HG03060 (cell line): Measurements from ENCODE around the gene TFPI2.
"Not testable (repeated sequence)": the region's sequence is repeated elsewhere in the genome, so short reads cannot be mapped to it uniquely, and the experiment has no call there.

Source experiments
- ATAC-seq: cut with Tn5 transposase; IDR thresholded peaks from one replicate; pipeline ENCODE4 v1.9.1; 2021; ENCODE audit warnings: low read depth, moderate number of reproducible peaks; ENCODE audit not compliant: unreplicated experiment

Gene TFPI2, protein sequence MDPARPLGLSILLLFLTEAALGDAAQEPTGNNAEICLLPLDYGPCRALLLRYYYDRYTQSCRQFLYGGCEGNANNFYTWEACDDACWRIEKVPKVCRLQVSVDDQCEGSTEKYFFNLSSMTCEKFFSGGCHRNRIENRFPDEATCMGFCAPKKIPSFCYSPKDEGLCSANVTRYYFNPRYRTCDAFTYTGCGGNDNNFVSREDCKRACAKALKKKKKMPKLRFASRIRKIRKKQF

DNA sequence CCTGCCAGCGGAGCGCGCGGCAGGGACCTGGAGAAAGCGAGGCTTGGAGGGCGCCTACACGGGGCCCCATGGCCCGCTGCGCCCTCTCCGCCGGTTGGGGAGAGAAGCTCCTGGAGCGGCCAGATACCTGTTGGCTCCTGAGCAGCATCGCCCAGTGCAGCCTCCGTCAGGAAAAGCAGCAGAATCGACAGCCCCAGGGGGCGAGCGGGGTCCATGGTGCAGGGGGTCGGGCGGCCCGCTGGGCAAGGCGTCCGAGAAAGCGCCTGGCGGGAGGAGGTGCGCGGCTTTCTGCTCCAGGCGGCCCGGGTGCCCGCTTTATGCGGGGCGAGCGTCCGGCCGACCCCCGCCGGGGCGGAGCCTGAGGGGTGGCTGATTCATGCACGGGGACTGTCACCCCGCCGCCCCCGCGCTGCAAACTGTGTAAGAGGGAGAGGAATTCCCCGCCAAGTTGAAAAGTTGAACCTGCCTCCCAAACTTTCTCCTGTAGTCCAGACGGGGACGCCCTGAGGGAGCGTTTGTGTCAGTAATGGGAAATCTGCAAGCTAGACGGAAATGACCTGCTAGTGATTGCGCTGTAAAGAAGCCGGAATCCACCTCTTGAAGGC is at the start of gene TFPI2:
Gene TFPI2 (minus strand): TSS at position 290 of the 605 bp plus-strand sequence. CDS start 75 bp downstream, at position 215.
- ATAC-seq = no peak

DNA sequence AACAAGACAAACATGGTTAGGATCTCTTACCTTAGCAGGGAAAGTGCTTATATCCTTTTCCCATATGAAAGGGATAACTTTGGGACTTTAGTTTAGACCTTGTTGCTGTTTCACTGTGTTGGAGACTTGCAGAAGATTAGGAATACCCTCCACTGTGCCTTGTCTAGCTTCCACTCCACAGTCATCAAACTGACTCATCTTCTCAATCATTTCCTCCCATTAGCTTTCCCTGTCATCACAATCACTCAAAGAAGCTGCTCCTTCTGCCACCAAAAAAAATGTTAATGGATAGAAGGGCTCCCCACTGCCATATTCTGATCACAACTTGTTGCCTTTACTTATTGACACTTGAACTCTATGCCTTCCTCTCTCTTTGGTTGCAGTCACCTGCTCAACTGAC is 47.7 kb upstream of the TFPI2 start:
- no peak for ATAC-seq

DNA sequence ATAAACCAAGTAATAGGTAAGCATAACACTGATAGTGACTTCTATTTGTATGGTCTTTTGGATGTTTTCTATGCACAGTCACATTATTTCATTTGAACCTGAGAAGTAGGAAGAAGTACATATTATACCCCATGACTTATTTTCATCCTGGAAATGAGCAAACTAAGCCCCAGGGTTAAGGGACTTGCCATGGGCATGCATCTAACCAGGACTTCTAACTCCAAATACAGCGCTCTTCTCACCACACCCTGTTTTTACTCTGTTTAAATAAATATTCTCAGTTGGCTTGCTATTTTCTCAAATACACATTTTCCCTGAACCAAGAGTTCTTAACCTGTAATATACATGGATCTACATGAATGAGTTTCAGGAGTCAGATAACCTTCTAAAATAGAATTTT is 47.3 kb upstream of the TFPI2 start:
- no peak for ATAC-seq

DNA sequence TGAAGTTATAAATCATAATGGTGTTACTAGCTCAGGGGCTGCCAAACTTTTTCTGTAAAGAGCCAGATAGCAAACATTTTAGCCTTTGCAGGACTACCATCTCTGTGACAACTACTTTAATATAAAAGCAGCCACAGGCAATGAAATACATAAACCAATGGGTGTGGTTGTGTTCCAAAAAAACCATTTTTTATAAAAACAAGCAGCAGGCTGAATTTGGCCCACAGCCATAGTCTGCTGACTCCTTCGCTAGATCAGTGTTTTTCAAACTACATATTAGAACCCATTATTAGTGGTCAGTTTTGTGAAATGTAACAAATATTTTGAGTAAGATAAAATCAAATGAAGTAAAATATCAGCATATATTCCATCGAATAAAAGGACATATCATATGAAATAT is 44.5 kb upstream of the TFPI2 start:
- no peak for ATAC-seq

DNA sequence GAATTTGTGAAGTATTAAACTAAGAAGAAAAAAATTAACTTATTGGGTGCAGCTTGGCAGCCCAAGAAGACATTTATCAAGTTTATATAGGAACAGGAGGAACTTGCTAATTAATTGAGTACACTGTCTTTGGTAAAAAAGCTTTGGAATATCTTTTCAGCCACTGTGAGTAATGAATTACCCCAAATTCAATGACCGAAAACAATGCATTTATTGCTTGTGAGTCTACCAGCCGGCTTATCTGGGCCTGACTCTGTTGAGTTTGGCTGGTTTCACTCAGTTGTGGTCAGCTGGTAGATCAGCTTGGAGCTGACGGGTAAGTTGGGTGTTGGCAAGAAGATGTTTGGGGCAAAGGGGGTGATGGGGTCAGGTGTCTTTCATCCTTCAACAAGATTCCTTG is 42.6 kb upstream of the TFPI2 start:
- no peak for ATAC-seq

DNA sequence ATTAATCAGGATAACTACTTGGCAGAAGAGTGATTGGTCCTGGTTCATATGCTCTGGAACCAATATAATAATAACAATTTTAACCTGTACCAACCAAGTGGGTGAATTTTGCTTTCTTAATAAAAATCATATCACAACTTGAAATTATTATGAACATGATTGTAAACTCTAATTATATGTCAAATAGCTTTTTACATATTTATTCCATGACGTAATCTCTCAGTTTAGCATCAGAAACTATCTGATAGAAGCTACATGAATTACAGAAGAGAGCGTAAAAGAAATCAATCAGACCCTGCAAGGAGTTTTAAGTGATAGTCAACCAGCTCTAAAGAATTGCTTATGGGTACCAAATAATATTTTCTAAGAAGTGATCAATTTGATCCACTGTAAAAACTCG is 41.1 kb upstream of the TFPI2 start:
- ATAC-seq = no peak

DNA sequence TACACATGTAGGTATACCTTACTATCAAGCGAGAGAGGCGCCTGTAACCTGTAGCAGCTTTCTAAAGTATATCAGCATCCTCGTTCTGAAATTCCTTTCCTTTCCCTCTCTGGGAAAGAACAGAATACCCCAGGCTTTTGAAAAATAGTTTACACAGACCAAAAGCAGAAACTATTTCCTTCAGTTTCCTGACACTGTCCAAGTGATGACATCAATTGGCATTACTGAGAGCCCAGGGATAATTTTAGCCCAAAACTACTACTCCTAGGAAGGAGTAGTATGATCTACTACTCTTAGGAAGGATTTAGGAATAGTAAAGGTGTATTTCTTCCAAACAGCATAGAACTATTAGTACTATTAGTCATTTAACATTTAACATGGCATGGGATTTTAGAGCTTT is 37.0 kb upstream of the TFPI2 start:
- ATAC-seq = no peak

DNA sequence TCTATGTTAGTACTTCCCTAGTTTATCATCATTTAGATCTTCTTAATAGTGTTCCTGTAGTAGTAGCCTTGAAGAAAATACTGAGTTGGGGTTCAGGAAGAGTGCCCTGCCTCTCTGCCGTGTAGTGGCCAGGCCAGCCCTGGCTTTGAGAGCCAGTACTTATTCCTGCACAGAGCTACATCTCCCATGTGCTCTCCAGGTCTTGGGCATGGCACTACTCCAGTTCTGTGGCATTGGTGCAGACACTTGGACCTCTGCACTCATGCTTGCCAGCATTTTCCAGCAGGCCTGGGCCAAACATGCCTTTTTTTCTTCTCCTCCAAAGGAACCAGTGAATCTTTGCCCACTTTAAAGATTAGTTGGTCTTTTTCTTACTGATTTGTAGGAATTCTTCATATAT is 36.2 kb upstream of the TFPI2 start:
- no peak for ATAC-seq

DNA sequence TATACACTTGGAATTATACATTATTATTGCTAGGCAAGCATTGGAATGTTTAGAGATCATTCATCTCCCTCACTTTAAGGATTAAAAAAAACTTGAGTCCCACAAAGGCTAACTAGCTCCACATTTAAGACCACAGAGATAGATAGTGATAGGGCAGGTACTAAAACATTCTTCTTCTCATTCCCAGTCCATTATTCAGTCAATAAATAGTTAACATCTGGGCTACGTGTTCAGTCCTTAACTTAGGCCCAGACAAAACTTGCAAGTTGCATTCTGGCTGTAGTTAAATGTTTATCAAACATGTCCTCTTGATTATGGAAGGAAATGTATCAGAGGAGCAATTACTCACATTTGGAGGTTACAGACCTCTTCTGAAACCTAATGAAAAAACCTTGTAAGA is 33.4 kb upstream of the TFPI2 start:
- ATAC-seq = no peak

DNA sequence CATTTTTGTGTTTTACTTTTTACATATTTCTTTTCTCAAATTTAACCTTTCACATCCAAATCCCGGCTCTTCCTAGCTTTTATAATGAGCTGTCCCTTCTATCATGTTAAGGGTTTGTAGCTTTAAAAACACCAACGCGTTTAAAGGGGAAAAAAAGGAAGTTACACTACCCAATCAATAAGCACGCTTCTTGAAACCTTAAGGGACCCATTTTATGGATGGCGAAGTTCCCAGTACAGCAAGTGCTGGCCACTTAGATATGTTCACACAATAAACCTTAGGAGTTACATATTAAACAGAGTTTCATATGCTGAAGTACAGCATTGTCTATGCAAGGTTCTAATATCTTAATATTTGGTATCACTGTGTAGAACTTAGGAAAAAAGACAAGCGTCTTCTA is 32.7 kb upstream of the TFPI2 start:
- no peak for ATAC-seq

DNA sequence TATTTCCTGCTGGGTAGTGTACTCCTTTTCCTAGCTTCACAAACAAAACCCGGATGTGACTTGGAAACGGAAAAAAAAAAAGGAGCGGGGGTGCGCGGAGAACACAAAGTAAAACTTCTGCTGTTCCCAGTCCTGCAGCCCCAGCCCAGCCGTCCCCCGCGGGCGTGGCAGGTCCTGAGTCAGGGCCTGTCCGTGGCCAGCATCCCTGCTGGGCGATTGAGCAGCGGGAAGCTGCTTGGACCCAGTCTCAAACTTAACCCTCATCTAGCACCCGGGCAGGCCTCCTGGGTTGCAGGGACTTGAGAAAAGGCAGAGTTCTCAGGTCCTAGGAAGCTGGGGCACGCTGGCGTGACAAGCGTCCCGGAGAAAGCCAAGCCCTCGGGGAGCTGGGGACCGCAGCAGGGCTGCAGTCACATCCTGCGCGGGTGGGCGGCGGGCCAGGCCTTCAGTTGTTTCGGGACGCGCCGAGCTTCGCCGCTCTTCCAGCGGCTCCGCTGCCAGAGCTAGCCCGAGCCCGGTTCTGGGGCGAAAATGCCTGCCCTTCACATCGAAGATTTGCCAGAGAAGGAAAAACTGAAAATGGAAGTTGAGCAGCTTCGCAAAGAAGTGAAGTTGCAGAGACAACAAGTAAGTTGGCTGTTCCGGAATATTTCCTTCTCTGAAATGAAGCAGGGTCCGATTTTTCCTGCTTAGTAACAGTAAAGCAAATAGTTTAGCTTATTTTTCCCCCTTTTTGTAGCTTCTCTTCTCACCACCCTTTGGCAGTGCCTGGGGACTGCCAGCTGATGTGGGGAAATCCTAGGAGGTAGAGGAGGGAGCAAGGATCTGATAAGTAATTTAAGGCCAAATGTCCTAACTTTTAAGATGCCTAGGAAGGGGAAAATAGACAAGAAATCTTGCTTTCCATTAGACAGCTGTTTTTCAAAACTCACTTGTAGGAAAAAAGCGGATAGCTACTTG is 31.3 kb upstream of the TFPI2 start, which contains the start of gene GNG11:
Gene GNG11 (plus strand): TSS at position 129 of the 960 bp plus-strand sequence. CDS start 403 bp downstream, at position 532.
- peak; percentile 65 for ATAC-seq

DNA sequence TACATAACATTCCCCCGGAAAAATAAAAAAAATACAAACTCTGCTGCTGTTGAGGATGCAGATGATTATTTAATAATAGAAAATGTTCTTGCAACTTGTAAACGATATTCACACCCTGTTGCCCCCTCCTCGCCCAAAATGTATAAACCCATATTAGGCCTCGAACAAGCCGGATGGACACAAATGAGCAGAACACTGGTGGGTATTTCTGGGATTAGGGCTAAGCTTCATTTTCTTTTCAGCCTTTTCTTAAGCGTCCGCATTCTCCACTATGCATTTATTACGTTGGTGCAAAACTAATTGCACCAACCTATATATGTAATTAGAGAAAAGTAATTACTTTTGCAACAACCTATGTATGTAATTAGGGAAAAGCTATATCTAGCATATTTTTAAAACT is 30.6 kb upstream of the TFPI2 start:
- no peak for ATAC-seq

DNA sequence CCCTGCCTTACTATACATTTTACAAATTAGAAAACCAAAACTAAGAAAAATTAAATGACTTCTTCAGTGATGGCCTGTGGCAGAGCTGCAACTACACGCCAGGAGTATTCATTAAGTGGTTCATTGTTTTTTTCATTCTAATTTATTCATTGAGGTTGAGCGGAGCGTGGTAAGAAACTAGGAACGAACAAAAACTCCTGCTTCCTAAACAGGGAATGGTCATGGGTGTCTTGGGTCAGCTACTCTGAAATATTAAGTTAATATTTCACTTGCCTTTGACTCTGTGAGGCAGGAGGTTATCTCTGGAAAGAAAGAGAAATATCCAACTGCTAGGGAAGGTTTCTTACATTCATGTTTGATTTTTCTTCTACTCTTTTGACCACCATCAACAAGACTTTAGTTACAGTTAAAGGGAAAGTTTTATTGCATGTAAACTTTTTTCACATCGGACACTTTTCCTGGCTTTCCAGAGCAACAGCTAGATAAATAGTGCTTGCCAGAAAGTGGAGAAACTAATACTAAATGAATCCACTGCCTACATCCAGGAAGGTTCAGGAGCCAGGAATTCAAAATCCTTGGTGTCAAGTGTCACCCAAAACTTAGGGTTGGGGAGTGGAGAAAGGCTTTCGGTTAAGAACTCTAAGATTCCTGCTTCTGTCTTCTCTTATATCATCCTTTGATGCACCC is 30.1 kb upstream of the TFPI2 start:
- no peak for ATAC-seq

DNA sequence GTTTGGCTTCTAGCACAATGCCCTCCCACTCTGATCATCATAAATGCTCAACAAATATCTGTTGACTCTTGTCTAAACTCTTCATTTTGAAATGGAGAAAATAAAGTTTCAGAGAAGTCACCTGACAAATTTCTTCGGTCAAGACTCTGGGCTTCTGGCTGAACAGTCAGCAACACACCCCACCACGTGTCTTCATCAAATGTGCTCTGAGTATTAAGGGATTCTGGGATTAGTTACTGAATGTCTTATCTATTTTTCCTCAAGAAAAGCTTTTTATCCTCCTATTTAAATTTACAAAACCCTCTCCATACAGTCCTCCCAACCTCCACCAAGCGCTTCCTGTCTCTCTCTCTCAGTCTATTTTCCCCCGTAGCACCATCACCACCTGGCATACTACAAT is 25.8 kb upstream of the TFPI2 start:
- not testable (repeated sequence) for ATAC-seq

DNA sequence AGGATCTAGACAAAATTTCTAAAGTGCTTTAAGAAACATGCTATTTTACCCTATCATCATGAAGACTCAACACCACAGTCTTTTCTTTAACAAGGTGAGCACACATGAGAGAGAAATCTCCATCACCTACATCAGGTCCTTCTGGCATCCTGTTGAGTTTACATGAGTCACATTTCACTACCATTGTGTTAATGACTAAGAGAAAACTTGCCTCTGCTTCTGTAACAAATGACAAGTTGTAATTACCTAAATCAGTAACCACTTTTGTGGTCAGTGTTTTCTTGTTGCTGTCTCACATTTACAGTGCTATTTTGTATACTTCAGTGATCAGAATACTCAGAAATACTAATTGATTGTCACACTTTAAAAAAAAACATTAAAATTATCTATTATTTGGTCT is 25.3 kb upstream of the TFPI2 start:
- peak; percentile 54 for ATAC-seq

DNA sequence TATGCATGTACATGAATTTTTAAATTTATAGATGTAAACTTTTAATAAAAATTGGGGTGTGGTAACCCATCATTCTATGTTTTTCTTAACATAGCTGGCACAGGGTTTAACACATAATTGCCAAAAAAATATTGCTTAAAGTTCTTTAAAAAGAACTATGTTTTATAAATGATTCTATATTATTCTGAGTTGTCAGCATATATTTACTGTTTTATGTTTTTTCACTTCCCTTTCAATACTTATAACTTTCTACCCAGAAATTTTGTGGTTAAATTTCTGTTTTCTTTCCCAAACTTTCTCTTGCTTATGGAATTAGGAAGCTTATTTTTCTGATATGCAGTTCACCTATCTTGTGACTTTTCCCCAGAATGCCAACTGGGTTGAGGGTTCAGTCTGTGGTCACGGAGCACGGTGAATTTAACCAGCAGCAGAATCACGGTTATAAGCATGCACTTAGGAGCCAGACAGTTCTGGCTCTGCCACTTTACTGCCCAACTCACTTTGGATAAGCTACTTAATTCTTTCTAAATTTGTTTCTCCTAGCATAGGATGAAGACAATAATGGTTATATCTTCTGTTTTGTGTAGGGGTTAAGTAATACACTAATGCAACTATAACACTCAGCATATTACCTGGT is 24.8 kb upstream of the TFPI2 start:
- not testable (repeated sequence) for ATAC-seq

DNA sequence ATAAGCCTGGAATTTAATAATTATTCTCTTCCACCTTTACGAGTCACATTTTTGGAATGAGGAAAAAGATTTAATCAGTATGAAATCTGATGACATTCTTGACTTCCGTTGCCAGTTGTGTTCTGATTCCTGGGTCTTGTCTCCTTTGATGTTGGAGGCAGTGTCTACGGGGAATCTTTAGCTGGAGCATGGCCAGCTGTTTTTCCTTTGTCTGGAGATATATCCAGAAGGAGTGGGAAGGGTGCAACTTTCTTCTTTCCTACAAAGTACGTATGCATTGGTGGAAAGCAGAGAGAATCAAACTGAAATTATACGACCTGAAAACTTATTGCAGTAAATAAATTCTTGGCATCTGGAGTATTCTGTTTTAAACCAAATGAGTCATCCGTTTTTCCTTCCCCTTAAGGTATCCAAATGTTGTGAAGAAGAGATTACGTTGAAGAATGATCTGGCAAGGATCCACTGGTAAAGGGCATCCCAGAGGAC is 24.1 kb upstream of the TFPI2 start:
- no peak for ATAC-seq

DNA sequence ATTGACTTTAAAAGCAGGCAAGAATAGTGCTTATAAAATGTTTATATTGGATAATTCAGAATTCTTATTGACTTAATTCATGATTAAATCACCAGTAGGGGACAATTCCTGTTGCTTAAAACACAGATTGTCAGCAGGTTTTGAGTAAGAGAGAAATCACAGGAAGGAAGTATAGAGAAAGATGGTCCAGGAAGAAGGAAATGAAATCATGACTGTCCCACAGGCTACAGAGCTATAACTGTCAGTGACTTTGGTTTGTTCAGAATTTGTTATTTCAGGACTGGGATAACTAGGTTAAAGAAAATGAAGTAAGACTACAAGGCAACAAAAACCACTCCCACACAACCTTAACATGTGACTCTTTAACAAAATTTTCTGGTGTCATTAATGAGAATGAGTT is 22.6 kb upstream of the TFPI2 start:
- ATAC-seq = no peak

DNA sequence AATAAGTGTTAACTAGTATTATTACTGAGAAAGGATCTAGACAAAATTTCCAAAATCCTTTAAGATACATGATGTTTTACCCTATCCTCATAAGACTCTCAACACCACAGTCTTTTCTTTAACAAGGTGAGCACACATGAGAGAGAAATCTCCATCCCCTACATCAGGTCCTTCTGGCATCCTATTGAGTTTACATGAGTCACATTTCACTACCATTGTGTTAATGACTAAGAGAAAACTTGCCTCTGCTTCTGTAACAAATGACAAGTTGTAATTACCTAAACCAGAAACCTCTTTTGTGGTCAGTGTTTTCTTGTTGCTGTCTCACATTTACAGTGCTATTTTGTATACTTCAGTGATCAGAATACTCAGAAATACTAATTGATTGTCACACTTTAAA is 21.1 kb upstream of the TFPI2 start:
- peak; percentile 48 for ATAC-seq

DNA sequence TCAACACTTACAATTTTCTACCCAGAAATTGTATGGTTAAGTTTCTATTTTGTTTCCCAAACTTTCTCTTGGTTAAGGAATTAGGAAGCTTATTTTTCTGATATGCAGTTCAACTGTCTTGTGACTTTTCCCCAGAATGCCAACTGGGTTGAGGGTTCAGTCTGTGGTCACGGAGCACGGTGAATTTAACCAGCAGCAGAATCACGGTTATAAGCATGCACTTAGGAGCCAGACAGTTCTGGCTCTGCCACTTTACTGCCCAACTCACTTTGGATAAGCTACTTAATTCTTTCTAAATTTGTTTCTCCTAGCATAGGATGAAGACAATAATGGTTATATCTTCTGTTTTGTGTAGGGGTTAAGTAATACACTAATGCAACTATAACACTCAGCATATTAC is 20.7 kb upstream of the TFPI2 start:
- ATAC-seq = not testable (repeated sequence)
